ENCODE data around the gene KIF20B.
A peak's percentile ranks its signal among the peaks of the same experiment; 100 is the strongest.

Gene KIF20B

GRCh38 chr10:89685936-89686335, 15.5 kb upstream of the KIF20B start:
- DNase-seq = peak; percentile 39 to 82 (median 60)
- 100% methylated on average over 2 of the region's 4 CpGs for WGBS (ENCODE audit: insufficient coverage)
- no peaks in the 10 kb centered on the region for H3K9me3 ChIP-seq (ENCODE audit: control extremely low read depth in 1 of 5, control insufficient read depth in 4 of 5, insufficient read depth in 2 of 5, low read depth in 1 of 5, low read length in 4 of 5)
- CTCF ChIA-PET = no interaction called here
- H3K4me3 ChIP-seq (ENCODE audit: control insufficient read depth in 1 of 7, extremely low read depth in 1 of 7, insufficient read depth in 4 of 7, low read depth in 2 of 7, low read length in 6 of 7) = no peak overlapping the region
- H3K27ac ChIP-seq (ENCODE audit: insufficient read depth in 1 of 2, low read depth in 1 of 2, low read length in 2 of 2, poor library complexity in 1 of 2, severe bottlenecking in 2 of 2) = no peak overlapping the region
- no peaks in the 10 kb centered on the region for H3K27me3 ChIP-seq (replicated peaks in 2 of 5; ENCODE audit: control insufficient read depth in 4 of 5, insufficient read depth in 5 of 5, low read length in 4 of 5)
- peaks cover 0 to 19% (median 6%) of the 10 kb centered on the region in 4 experiments for H3K4me1 ChIP-seq (ENCODE audit: control extremely low read depth in 1 of 4, control insufficient read depth in 4 of 4, insufficient read depth in 4 of 4, low read length in 3 of 4)
- POLR2A ChIA-PET = no interaction called here
- H3K36me3 ChIP-seq (ENCODE audit: control insufficient read depth in 4 of 4, insufficient read depth in 4 of 4, low read length in 3 of 4) = no peaks in the 10 kb centered on the region

GRCh38 chr10:89690027-89690426, 11.4 kb upstream of the KIF20B start:
- WGBS (ENCODE audit: insufficient coverage) = 100% methylated on average over 1 of the region's 2 CpGs
- Histone ChIP-seq H3K36me3 (ENCODE audit: control insufficient read depth in 4 of 4, insufficient read depth in 4 of 4, low read length in 3 of 4) (no peaks in the 10 kb centered on the region), H3K4me1 (ENCODE audit: control extremely low read depth in 1 of 4, control insufficient read depth in 4 of 4, insufficient read depth in 4 of 4, low read length in 3 of 4) (peaks cover 0 to 10% (median 0%) of the 10 kb centered on the region in 4 experiments), H3K9me3 (ENCODE audit: control extremely low read depth in 1 of 5, control insufficient read depth in 4 of 5, insufficient read depth in 2 of 5, low read depth in 1 of 5, low read length in 4 of 5) (no peaks in the 10 kb centered on the region), H3K27me3 (replicated peaks in 2 of 5; ENCODE audit: control insufficient read depth in 4 of 5, insufficient read depth in 5 of 5, low read length in 4 of 5) (no peaks in the 10 kb centered on the region), H3K4me3 (ENCODE audit: control insufficient read depth in 1 of 7, extremely low read depth in 1 of 7, insufficient read depth in 4 of 7, low read depth in 2 of 7, low read length in 6 of 7) (no peak overlapping the region), H3K27ac (ENCODE audit: insufficient read depth in 1 of 2, low read depth in 1 of 2, low read length in 2 of 2, poor library complexity in 1 of 2, severe bottlenecking in 2 of 2) (no peak overlapping the region)
- CTCF ChIA-PET = interaction anchor here (0.9 to 1.5 kb wide), 2 partner anchors 27 to 46 kb away, joined by 3 to 4 read pairs; no protein-coding TSS in a partner anchor
- no peak for DNase-seq
- POLR2A ChIA-PET = no interaction called here

- CTCF ChIA-PET = interaction anchor here (2.0 kb wide), 1 partner anchor 9 kb away, joined by 4 read pairs; the partner anchor contains the start of gene KIF20B
- no peak for DNase-seq
- no peaks in the 10 kb centered on the region for H3K27me3 ChIP-seq (replicated peaks in 2 of 5; ENCODE audit: control insufficient read depth in 4 of 5, insufficient read depth in 5 of 5, low read length in 4 of 5)
- H3K4me3 ChIP-seq (ENCODE audit: control insufficient read depth in 1 of 7, extremely low read depth in 1 of 7, insufficient read depth in 4 of 7, low read depth in 2 of 7, low read length in 6 of 7) = no peak overlapping the region
- no peak overlapping the region for H3K27ac ChIP-seq (ENCODE audit: insufficient read depth in 1 of 2, low read depth in 1 of 2, low read length in 2 of 2, poor library complexity in 1 of 2, severe bottlenecking in 2 of 2)
- no peaks in the 10 kb centered on the region for H3K36me3 ChIP-seq (ENCODE audit: control insufficient read depth in 4 of 4, insufficient read depth in 4 of 4, low read length in 3 of 4)
- H3K9me3 ChIP-seq (ENCODE audit: control extremely low read depth in 1 of 5, control insufficient read depth in 4 of 5, insufficient read depth in 2 of 5, low read depth in 1 of 5, low read length in 4 of 5) = no peaks in the 10 kb centered on the region
- H3K4me1 ChIP-seq (ENCODE audit: control extremely low read depth in 1 of 4, control insufficient read depth in 4 of 4, insufficient read depth in 4 of 4, low read length in 3 of 4) = peaks cover 0 to 2% (median 0%) of the 10 kb centered on the region in 4 experiments
- POLR2A ChIA-PET = no interaction called here
- no CpG with 5 or more reads among the region's 4 CpGs for WGBS (ENCODE audit: insufficient coverage)
Measured at GRCh38 chr10:89692416-89692815, 9.0 kb upstream of the KIF20B start.

- Histone ChIP-seq H3K4me1 (ENCODE audit: control extremely low read depth in 1 of 4, control insufficient read depth in 4 of 4, insufficient read depth in 4 of 4, low read length in 3 of 4) (no peaks in the 10 kb centered on the region), H3K27ac (ENCODE audit: insufficient read depth in 1 of 2, low read depth in 1 of 2, low read length in 2 of 2, poor library complexity in 1 of 2, severe bottlenecking in 2 of 2) (no peak overlapping the region), H3K4me3 (ENCODE audit: control insufficient read depth in 1 of 7, extremely low read depth in 1 of 7, insufficient read depth in 4 of 7, low read depth in 2 of 7, low read length in 6 of 7) (no peak overlapping the region), H3K36me3 (ENCODE audit: control insufficient read depth in 4 of 4, insufficient read depth in 4 of 4, low read length in 3 of 4) (no peaks in the 10 kb centered on the region), H3K27me3 (replicated peaks in 2 of 5; ENCODE audit: control insufficient read depth in 4 of 5, insufficient read depth in 5 of 5, low read length in 4 of 5) (no peaks in the 10 kb centered on the region), H3K9me3 (ENCODE audit: control extremely low read depth in 1 of 5, control insufficient read depth in 4 of 5, insufficient read depth in 2 of 5, low read depth in 1 of 5, low read length in 4 of 5) (no peaks in the 10 kb centered on the region)
- 100% methylated on average over 5 of the region's 5 CpGs for WGBS (ENCODE audit: insufficient coverage)
- no peak for DNase-seq
- CTCF ChIA-PET = interaction anchor here (2.0 kb wide), 1 partner anchor 8 kb away, joined by 4 read pairs; the partner anchor contains the start of gene KIF20B
- POLR2A ChIA-PET = no interaction called here
Measured at GRCh38 chr10:89693176-89693575, 8.2 kb upstream of the KIF20B start.

- Histone ChIP-seq H3K4me3 (ENCODE audit: control insufficient read depth in 1 of 7, extremely low read depth in 1 of 7, insufficient read depth in 4 of 7, low read depth in 2 of 7, low read length in 6 of 7) (no peak overlapping the region), H3K36me3 (ENCODE audit: control insufficient read depth in 4 of 4, insufficient read depth in 4 of 4, low read length in 3 of 4) (no peaks in the 10 kb centered on the region), H3K27me3 (replicated peaks in 2 of 5; ENCODE audit: control insufficient read depth in 4 of 5, insufficient read depth in 5 of 5, low read length in 4 of 5) (no peaks in the 10 kb centered on the region), H3K4me1 (ENCODE audit: control extremely low read depth in 1 of 4, control insufficient read depth in 4 of 4, insufficient read depth in 4 of 4, low read length in 3 of 4) (peaks cover 0 to under 1% (median 0%) of the 10 kb centered on the region in 4 experiments), H3K27ac (ENCODE audit: insufficient read depth in 1 of 2, low read depth in 1 of 2, low read length in 2 of 2, poor library complexity in 1 of 2, severe bottlenecking in 2 of 2) (no peak overlapping the region), H3K9me3 (ENCODE audit: control extremely low read depth in 1 of 5, control insufficient read depth in 4 of 5, insufficient read depth in 2 of 5, low read depth in 1 of 5, low read length in 4 of 5) (no peaks in the 10 kb centered on the region)
- POLR2A ChIA-PET = no interaction called here
- CTCF ChIA-PET = no interaction called here
- 100% methylated on average over 3 of the region's 3 CpGs for WGBS (ENCODE audit: insufficient coverage)
- no peak for DNase-seq
Measured at GRCh38 chr10:89695307-89695706, 6.1 kb upstream of the KIF20B start.

- Histone ChIP-seq H3K4me3 (ENCODE audit: control insufficient read depth in 1 of 7, extremely low read depth in 1 of 7, insufficient read depth in 4 of 7, low read depth in 2 of 7, low read length in 6 of 7) (no peak overlapping the region), H3K27me3 (replicated peaks in 2 of 5; ENCODE audit: control insufficient read depth in 4 of 5, insufficient read depth in 5 of 5, low read length in 4 of 5) (no peaks in the 10 kb centered on the region), H3K27ac (ENCODE audit: insufficient read depth in 1 of 2, low read depth in 1 of 2, low read length in 2 of 2, poor library complexity in 1 of 2, severe bottlenecking in 2 of 2) (no peak overlapping the region), H3K9me3 (ENCODE audit: control extremely low read depth in 1 of 5, control insufficient read depth in 4 of 5, insufficient read depth in 2 of 5, low read depth in 1 of 5, low read length in 4 of 5) (no peaks in the 10 kb centered on the region), H3K36me3 (ENCODE audit: control insufficient read depth in 4 of 4, insufficient read depth in 4 of 4, low read length in 3 of 4) (no peaks in the 10 kb centered on the region), H3K4me1 (ENCODE audit: control extremely low read depth in 1 of 4, control insufficient read depth in 4 of 4, insufficient read depth in 4 of 4, low read length in 3 of 4) (peaks cover 5 to 16% (median 11%) of the 10 kb centered on the region in 4 experiments)
- no peak for DNase-seq
- no CpG with 5 or more reads among the region's 3 CpGs for WGBS (ENCODE audit: insufficient coverage)
- POLR2A ChIA-PET = no interaction called here
- CTCF ChIA-PET = no interaction called here
Measured at GRCh38 chr10:89697946-89698345, 3.4 kb upstream of the KIF20B start.

GRCh38 chr10:89699581-89700064, 1.8 kb upstream of the KIF20B start:
- H3K9me3 ChIP-seq (ENCODE audit: control extremely low read depth in 1 of 5, control insufficient read depth in 4 of 5, insufficient read depth in 2 of 5, low read depth in 1 of 5, low read length in 4 of 5) = no peaks in the 10 kb centered on the region
- no peaks in the 10 kb centered on the region for H3K27me3 ChIP-seq (replicated peaks in 2 of 5; ENCODE audit: control insufficient read depth in 4 of 5, insufficient read depth in 5 of 5, low read length in 4 of 5)
- peaks cover 5 to 18% (median 13%) of the 10 kb centered on the region in 4 experiments for H3K4me1 ChIP-seq (ENCODE audit: control extremely low read depth in 1 of 4, control insufficient read depth in 4 of 4, insufficient read depth in 4 of 4, low read length in 3 of 4)
- ChIA-PET POLR2A (no interaction called here), CTCF (no interaction called here)
- 100% methylated on average over 1 of the region's 2 CpGs for WGBS (ENCODE audit: insufficient coverage)
- no peak overlapping the region for H3K27ac ChIP-seq (ENCODE audit: insufficient read depth in 1 of 2, low read depth in 1 of 2, low read length in 2 of 2, poor library complexity in 1 of 2, severe bottlenecking in 2 of 2)
- no peak overlapping the region for H3K4me3 ChIP-seq (ENCODE audit: control insufficient read depth in 1 of 7, extremely low read depth in 1 of 7, insufficient read depth in 4 of 7, low read depth in 2 of 7, low read length in 6 of 7)
- no peaks in the 10 kb centered on the region for H3K36me3 ChIP-seq (ENCODE audit: control insufficient read depth in 4 of 4, insufficient read depth in 4 of 4, low read length in 3 of 4)
- no peak for DNase-seq

Data from common myeloid progenitor, CD34-positive (primary cell).